Stimulated activated memory B cell treated with anti-CD40 and anti-IgM and Interleukin-4, amounts not matched to agents 10 μg/mL and 1 μg/mL and 100 μg/mL, for 72 hours (primary cell): ENCODE measurements around the gene RECQL5.

ENCODE experiments used
- ATAC-seq: fragments of 150-1000 bp; cut with Tn5 transposase; 2 replicates; pipeline ENCODE4 v1.10.0; 2021
- H3K27ac Mint-ChIP-seq: one replicate; pipeline ENCODE4 v1.8.0; 2022; ENCODE audit warnings: mild to moderate bottlenecking, mixed read lengths
- H3K27me3 Mint-ChIP-seq: one replicate; pipeline ENCODE4 v1.8.0; 2022; ENCODE audit warnings: mixed read lengths
- H3K36me3 Mint-ChIP-seq: one replicate; pipeline ENCODE4 v1.8.0; 2022; ENCODE audit warnings: mixed read lengths
- H3K4me1 Mint-ChIP-seq: one replicate; pipeline ENCODE4 v1.8.0; 2022; ENCODE audit warnings: mixed read lengths
- H3K4me3 Mint-ChIP-seq: one replicate; pipeline ENCODE4 v1.8.0; 2022; ENCODE audit warnings: mild to moderate bottlenecking, moderate library complexity, mixed read lengths
- H3K9me3 Mint-ChIP-seq: one replicate; pipeline ENCODE4 v1.8.0; 2022; ENCODE audit warnings: mixed read lengths

RECQL5 gene

GRCh38 chr17:75624714-75625345 lies 42.1 kb downstream of the RECQL5 start:
- no peaks in the 10 kb centered on the region for H3K9me3 Mint-ChIP-seq
- H3K4me3 Mint-ChIP-seq = no peak overlapping the region
- no peak overlapping the region for H3K27ac Mint-ChIP-seq
- ATAC-seq = no peak
- no peaks in the 10 kb centered on the region for H3K4me1 Mint-ChIP-seq
- H3K36me3 Mint-ChIP-seq = no peaks in the 10 kb centered on the region
- H3K27me3 Mint-ChIP-seq = no peaks in the 10 kb centered on the region

GRCh38 chr17:75624021-75624420 lies 42.9 kb downstream of the RECQL5 start:
- H3K4me3 Mint-ChIP-seq = no peak overlapping the region
- H3K9me3 Mint-ChIP-seq = no peaks in the 10 kb centered on the region
- ATAC-seq = no peak
- no peak overlapping the region for H3K27ac Mint-ChIP-seq
- H3K36me3 Mint-ChIP-seq = no peaks in the 10 kb centered on the region
- H3K27me3 Mint-ChIP-seq = no peaks in the 10 kb centered on the region
- no peaks in the 10 kb centered on the region for H3K4me1 Mint-ChIP-seq

- no peak overlapping the region for H3K27ac Mint-ChIP-seq
- H3K4me3 Mint-ChIP-seq = no peak overlapping the region
- H3K4me1 Mint-ChIP-seq = no peaks in the 10 kb centered on the region
- H3K36me3 Mint-ChIP-seq = no peaks in the 10 kb centered on the region
- no peaks in the 10 kb centered on the region for H3K27me3 Mint-ChIP-seq
- no peaks in the 10 kb centered on the region for H3K9me3 Mint-ChIP-seq
- no peak for ATAC-seq
These were observed 43.6 kb downstream of the RECQL5 start for GRCh38 chr17:75623386-75623785.

- no peaks in the 10 kb centered on the region for H3K27me3 Mint-ChIP-seq
- no peak overlapping the region for H3K27ac Mint-ChIP-seq
- H3K4me1 Mint-ChIP-seq = no peaks in the 10 kb centered on the region
- no peaks in the 10 kb centered on the region for H3K9me3 Mint-ChIP-seq
- no peak for ATAC-seq
- no peaks in the 10 kb centered on the region for H3K36me3 Mint-ChIP-seq
- no peak overlapping the region for H3K4me3 Mint-ChIP-seq
These were observed 44.1 kb downstream of the RECQL5 start for GRCh38 chr17:75622771-75623273.

- H3K36me3 Mint-ChIP-seq = no peaks in the 10 kb centered on the region
- no peak for ATAC-seq
- H3K9me3 Mint-ChIP-seq = no peaks in the 10 kb centered on the region
- no peaks in the 10 kb centered on the region for H3K27me3 Mint-ChIP-seq
- no peaks in the 10 kb centered on the region for H3K4me1 Mint-ChIP-seq
- H3K4me3 Mint-ChIP-seq = no peak overlapping the region
- no peak overlapping the region for H3K27ac Mint-ChIP-seq
These were observed 44.9 kb downstream of the RECQL5 start for GRCh38 chr17:75622076-75622475.

GRCh38 chr17:75621489-75621888 lies 45.5 kb downstream of the RECQL5 start:
- H3K36me3 Mint-ChIP-seq = no peaks in the 10 kb centered on the region
- no peaks in the 10 kb centered on the region for H3K4me1 Mint-ChIP-seq
- no peak for ATAC-seq
- no peaks in the 10 kb centered on the region for H3K27me3 Mint-ChIP-seq
- H3K27ac Mint-ChIP-seq = no peak overlapping the region
- H3K4me3 Mint-ChIP-seq = no peak overlapping the region
- no peaks in the 10 kb centered on the region for H3K9me3 Mint-ChIP-seq

- no peak for ATAC-seq
- H3K4me3 Mint-ChIP-seq = no peak overlapping the region
- H3K36me3 Mint-ChIP-seq = no peaks in the 10 kb centered on the region
- no peak overlapping the region for H3K27ac Mint-ChIP-seq
- H3K27me3 Mint-ChIP-seq = no peaks in the 10 kb centered on the region
- no peaks in the 10 kb centered on the region for H3K9me3 Mint-ChIP-seq
- H3K4me1 Mint-ChIP-seq = no peaks in the 10 kb centered on the region
These were observed 47.2 kb downstream of the RECQL5 start for GRCh38 chr17:75619506-75620431.

GRCh38 chr17:75617675-75618074 lies 49.3 kb downstream of the RECQL5 start:
- H3K4me1 Mint-ChIP-seq = no peaks in the 10 kb centered on the region
- no peak overlapping the region for H3K27ac Mint-ChIP-seq
- no peak for ATAC-seq
- H3K4me3 Mint-ChIP-seq = no peak overlapping the region
- H3K27me3 Mint-ChIP-seq = no peaks in the 10 kb centered on the region
- H3K36me3 Mint-ChIP-seq = no peaks in the 10 kb centered on the region
- no peaks in the 10 kb centered on the region for H3K9me3 Mint-ChIP-seq

- no peaks in the 10 kb centered on the region for H3K9me3 Mint-ChIP-seq
- no peaks in the 10 kb centered on the region for H3K27me3 Mint-ChIP-seq
- H3K4me1 Mint-ChIP-seq = no peaks in the 10 kb centered on the region
- H3K36me3 Mint-ChIP-seq = no peaks in the 10 kb centered on the region
- no peak overlapping the region for H3K27ac Mint-ChIP-seq
- H3K4me3 Mint-ChIP-seq = no peak overlapping the region
- no peak for ATAC-seq
These were observed 49.7 kb downstream of the RECQL5 start for GRCh38 chr17:75617218-75617617.

GRCh38 chr17:75616521-75617122 lies 50.3 kb downstream of the RECQL5 start:
- Mint-ChIP-seq H3K4me3 (no peak overlapping the region), H3K27ac (no peak overlapping the region), H3K4me1 (no peaks in the 10 kb centered on the region), H3K9me3 (no peaks in the 10 kb centered on the region), H3K36me3 (no peaks in the 10 kb centered on the region), H3K27me3 (no peaks in the 10 kb centered on the region)
- ATAC-seq = no peak

GRCh38 chr17:75615301-75615700 lies 51.7 kb downstream of the RECQL5 start:
- Mint-ChIP-seq H3K9me3 (no peaks in the 10 kb centered on the region), H3K4me3 (no peak overlapping the region), H3K4me1 (peaks cover 7% of the 10 kb centered on the region), H3K36me3 (no peaks in the 10 kb centered on the region), H3K27ac (no peak overlapping the region), H3K27me3 (no peaks in the 10 kb centered on the region)
- no peak for ATAC-seq

- no peaks in the 10 kb centered on the region for H3K9me3 Mint-ChIP-seq
- H3K27ac Mint-ChIP-seq = no peak overlapping the region
- H3K27me3 Mint-ChIP-seq = no peaks in the 10 kb centered on the region
- peaks cover 8% of the 10 kb centered on the region for H3K4me1 Mint-ChIP-seq
- ATAC-seq = no peak
- no peaks in the 10 kb centered on the region for H3K36me3 Mint-ChIP-seq
- H3K4me3 Mint-ChIP-seq = no peak overlapping the region
These were observed 52.2 kb downstream of the RECQL5 start for GRCh38 chr17:75614556-75615270.

GRCh38 chr17:75614006-75614405 lies 52.9 kb downstream of the RECQL5 start:
- peak; percentile 21 for ATAC-seq
- Mint-ChIP-seq H3K4me3 (no peak overlapping the region), H3K4me1 (peaks cover 8% of the 10 kb centered on the region), H3K27me3 (no peaks in the 10 kb centered on the region), H3K27ac (no peak overlapping the region), H3K36me3 (no peaks in the 10 kb centered on the region), H3K9me3 (no peaks in the 10 kb centered on the region)

- no peak for ATAC-seq
- Mint-ChIP-seq H3K4me3 (no peak overlapping the region), H3K4me1 (peaks cover 8% of the 10 kb centered on the region), H3K27me3 (no peaks in the 10 kb centered on the region), H3K36me3 (no peaks in the 10 kb centered on the region), H3K9me3 (no peaks in the 10 kb centered on the region), H3K27ac (no peak overlapping the region)
These were observed 53.9 kb downstream of the RECQL5 start for GRCh38 chr17:75612906-75613626.
